ENCODE data around the gene LZTR1.

DNA sequence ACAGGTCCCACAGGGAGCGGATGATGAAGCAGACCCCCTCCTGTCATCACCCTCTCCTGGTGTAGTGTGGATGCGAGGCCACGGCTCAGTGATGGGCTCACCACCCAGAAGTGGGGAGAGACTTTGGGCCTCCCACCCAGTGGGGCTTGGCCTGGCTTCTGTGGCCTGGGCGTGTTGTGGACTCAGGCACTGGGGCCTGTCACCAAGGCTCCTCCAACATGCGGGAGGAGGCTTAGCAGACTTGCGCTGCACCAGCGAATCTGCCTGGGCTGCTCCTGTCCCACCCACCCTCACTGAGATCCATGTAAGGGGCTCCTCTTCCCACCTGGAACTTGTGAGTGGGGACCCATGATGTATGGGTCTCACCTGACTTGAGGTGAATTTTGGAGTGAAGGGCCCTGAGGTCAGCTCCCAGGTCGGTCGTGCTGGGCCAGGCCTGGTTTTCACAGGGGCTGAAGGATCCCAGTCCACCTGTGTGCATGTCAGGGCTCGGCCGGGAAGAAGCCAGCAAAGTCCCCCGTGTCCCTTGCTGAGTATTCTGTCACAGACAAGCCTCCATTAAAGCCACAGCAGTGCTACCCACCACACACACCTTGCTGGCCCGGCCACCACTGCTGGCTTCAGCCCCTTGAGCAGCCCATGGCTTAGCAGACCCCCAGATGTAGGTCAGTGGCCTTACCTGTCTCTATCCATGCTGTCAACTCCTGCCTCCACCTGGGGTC is 15.6 kb downstream of the LZTR1 start:
- TF ChIP-seq, protein P1, sequence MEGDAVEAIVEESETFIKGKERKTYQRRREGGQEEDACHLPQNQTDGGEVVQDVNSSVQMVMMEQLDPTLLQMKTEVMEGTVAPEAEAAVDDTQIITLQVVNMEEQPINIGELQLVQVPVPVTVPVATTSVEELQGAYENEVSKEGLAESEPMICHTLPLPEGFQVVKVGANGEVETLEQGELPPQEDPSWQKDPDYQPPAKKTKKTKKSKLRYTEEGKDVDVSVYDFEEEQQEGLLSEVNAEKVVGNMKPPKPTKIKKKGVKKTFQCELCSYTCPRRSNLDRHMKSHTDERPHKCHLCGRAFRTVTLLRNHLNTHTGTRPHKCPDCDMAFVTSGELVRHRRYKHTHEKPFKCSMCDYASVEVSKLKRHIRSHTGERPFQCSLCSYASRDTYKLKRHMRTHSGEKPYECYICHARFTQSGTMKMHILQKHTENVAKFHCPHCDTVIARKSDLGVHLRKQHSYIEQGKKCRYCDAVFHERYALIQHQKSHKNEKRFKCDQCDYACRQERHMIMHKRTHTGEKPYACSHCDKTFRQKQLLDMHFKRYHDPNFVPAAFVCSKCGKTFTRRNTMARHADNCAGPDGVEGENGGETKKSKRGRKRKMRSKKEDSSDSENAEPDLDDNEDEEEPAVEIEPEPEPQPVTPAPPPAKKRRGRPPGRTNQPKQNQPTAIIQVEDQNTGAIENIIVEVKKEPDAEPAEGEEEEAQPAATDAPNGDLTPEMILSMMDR (IDR thresholded peaks at IDR 0.05; ENCODE audit: extremely low read depth in 1 of 2, insufficient read depth in 1 of 2, low read depth in 1 of 2, low read length in 2 of 2), result no peak
- TF ChIP-seq POLR2A (IDR thresholded peaks at IDR 0.05; ENCODE audit: low read depth, low read length) (no peak), JUN (IDR thresholded peaks at IDR 0.05; ENCODE audit: borderline replicate concordance, insufficient read depth, insufficient read length, low read depth) (no peak), EZH2 (IDR thresholded peaks at IDR 0.05; ENCODE audit: borderline replicate concordance, low read depth, low read length, severe bottlenecking) (no peak)

All from endothelial cell of umbilical vein (primary cell).